Fibroblast of lung (primary cell): ENCODE results near the gene SORT1.

ENCODE experiments used
- EZH2 ChIP-seq: IDR thresholded peaks from 2 replicates; pipeline ENCODE4 v1.5.1; 2012; ENCODE audit warnings: low read length, control low read depth, mild to moderate bottlenecking; ENCODE audit errors: missing control alignments
- TF ChIP-seq, protein P1 (sequence below), 2 donors: IDR thresholded peaks in 1 of 2; conservative IDR thresholded peaks in 1 of 2; 1 replicate in 1 of 2; 2 replicates in 1 of 2; pipeline ENCODE4 v1.5.1; 2011 to 2012; ENCODE audit warnings: low read length in 2 of 2, control low read depth in 1 of 2, inconsistent platforms in 1 of 2, low read depth in 1 of 2, mild to moderate bottlenecking in 1 of 2

DNA sequence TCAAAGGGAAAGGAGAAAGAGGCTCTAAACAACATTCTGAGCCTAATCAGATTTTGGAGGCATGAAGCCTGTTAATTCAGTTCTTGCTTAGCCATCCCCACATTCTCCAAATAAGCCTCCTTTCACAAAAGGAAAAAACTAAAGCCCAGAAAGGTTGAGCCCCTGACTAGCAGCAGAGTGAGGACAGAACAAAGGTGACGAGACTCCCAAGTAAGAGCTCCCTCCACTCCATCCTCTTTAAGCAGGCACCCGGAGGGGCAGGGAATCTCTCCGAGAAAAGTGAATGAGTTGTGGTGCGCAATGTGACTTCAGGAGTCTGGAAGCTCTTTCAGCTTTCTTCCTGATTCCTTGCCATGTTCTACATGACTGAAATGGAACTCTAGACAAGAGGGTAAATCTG lies 47.5 kb downstream of the SORT1 start:
- no peak for TF ChIP-seq EZH2
- TF ChIP-seq, protein P1, sequence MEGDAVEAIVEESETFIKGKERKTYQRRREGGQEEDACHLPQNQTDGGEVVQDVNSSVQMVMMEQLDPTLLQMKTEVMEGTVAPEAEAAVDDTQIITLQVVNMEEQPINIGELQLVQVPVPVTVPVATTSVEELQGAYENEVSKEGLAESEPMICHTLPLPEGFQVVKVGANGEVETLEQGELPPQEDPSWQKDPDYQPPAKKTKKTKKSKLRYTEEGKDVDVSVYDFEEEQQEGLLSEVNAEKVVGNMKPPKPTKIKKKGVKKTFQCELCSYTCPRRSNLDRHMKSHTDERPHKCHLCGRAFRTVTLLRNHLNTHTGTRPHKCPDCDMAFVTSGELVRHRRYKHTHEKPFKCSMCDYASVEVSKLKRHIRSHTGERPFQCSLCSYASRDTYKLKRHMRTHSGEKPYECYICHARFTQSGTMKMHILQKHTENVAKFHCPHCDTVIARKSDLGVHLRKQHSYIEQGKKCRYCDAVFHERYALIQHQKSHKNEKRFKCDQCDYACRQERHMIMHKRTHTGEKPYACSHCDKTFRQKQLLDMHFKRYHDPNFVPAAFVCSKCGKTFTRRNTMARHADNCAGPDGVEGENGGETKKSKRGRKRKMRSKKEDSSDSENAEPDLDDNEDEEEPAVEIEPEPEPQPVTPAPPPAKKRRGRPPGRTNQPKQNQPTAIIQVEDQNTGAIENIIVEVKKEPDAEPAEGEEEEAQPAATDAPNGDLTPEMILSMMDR (conservative IDR thresholded peaks at IDR 0.05 in 1 of 2, IDR thresholded peaks at IDR 0.05 in 1 of 2; ENCODE audit: low read depth in 1 of 2, low read length in 2 of 2): no peak
